ENCODE data around the gene PFDN1. TPM values are rescaled to one million over a fixed set of nuclear protein-coding genes. Genes with fewer than 3 reads are reported as not detected.

PFDN1 gene
- polyA plus RNA-seq, 1 donor (not counting 4 experiments of a cell fraction or from before 2014, with no cell fraction given): 79.0 TPM

DNA sequence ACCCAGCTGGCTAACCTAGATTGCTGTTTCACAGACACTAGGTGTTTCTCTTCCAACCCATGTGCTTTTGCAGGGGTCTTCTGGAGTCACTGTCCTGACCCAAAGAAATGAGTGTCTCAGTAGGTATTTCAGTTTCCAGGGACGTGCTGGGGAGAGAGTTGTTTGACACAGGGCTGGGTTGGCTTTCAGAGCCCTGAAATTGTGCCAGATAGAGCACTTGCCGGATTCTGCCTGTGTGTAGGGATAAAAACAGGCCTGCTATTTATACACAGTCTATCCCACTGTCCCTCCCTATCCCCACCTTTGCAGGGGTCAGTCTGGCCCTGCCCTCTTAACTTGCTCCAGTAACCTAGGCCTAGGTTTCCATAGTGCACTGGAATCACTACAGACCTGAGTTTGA is 44.5 kb upstream of the PFDN1 start:
- FAIRE-seq (no peak), DNase-seq (ENCODE audit: low read depth, low spot score) (no peak)
- peaks cover 36% of the 10 kb centered on the region for H3K79me2 ChIP-seq (ENCODE audit: control insufficient read depth, insufficient read depth, low read length)
- peaks cover 10 to 17% of the 10 kb centered on the region in 2 experiments for H3K36me3 ChIP-seq (ENCODE audit: control insufficient read depth in 2 of 2, extremely low read depth in 1 of 2, insufficient read depth in 2 of 2, low read length in 2 of 2)
- dilution Hi-C loops (cut with MboI; ENCODE audit: extremely low pct_ligation_motif_present, low sequenced_read_pairs): no loop called here
- peaks cover 60% of the 10 kb centered on the region for H3K4me1 ChIP-seq (ENCODE audit: control insufficient read depth, extremely low read depth, insufficient read depth, low read length)
- no peaks in the 10 kb centered on the region for H3K27me3 ChIP-seq (ENCODE audit: control insufficient read depth, extremely low read depth, insufficient read depth, low read length)
- H3K27ac ChIP-seq (ENCODE audit: control insufficient read depth, insufficient read depth, low read length): peak overlapping the region; percentile 92
- H3K4me3 ChIP-seq (ENCODE audit: control insufficient read depth in 2 of 3, extremely low read depth in 1 of 3, insufficient read depth in 2 of 3, low read depth in 1 of 3, low read length in 3 of 3): peak overlapping the region in 2 of 3 experiments; percentile 66 to 74
- no peak for TF ChIP-seq EZH2 (IDR thresholded peaks at IDR 0.05; ENCODE audit: low read length)
- no peak for TF ChIP-seq CTCF (optimal IDR thresholded peaks at IDR 0.05 in 1 of 3, IDR thresholded peaks at IDR 0.05 in 1 of 3, conservative IDR thresholded peaks at IDR 0.05 in 1 of 3; ENCODE audit: extremely low read depth in 1 of 3, insufficient read depth in 2 of 3, low read length in 3 of 3)
- H2AFZ ChIP-seq (ENCODE audit: control insufficient read depth, low read length): no peak overlapping the region
- peaks cover 5% of the 10 kb centered on the region for H3K9me1 ChIP-seq (ENCODE audit: control insufficient read depth, extremely low read depth, insufficient read depth, low read length)
- peaks cover 11% of the 10 kb centered on the region for H4K20me1 ChIP-seq (ENCODE audit: control insufficient read depth, extremely low read depth, insufficient read depth, low read length)
- H3K4me2 ChIP-seq (ENCODE audit: control insufficient read depth, extremely low read depth, insufficient read depth, low read depth, low read length): peak overlapping the region; percentile 83
- no peaks in the 10 kb centered on the region for H3K9me3 ChIP-seq (ENCODE audit: control insufficient read depth, low read depth, low read length)
- H3K9ac ChIP-seq (ENCODE audit: control insufficient read depth, extremely low read depth, insufficient read depth, low read length): peak overlapping the region; percentile 90

DNA sequence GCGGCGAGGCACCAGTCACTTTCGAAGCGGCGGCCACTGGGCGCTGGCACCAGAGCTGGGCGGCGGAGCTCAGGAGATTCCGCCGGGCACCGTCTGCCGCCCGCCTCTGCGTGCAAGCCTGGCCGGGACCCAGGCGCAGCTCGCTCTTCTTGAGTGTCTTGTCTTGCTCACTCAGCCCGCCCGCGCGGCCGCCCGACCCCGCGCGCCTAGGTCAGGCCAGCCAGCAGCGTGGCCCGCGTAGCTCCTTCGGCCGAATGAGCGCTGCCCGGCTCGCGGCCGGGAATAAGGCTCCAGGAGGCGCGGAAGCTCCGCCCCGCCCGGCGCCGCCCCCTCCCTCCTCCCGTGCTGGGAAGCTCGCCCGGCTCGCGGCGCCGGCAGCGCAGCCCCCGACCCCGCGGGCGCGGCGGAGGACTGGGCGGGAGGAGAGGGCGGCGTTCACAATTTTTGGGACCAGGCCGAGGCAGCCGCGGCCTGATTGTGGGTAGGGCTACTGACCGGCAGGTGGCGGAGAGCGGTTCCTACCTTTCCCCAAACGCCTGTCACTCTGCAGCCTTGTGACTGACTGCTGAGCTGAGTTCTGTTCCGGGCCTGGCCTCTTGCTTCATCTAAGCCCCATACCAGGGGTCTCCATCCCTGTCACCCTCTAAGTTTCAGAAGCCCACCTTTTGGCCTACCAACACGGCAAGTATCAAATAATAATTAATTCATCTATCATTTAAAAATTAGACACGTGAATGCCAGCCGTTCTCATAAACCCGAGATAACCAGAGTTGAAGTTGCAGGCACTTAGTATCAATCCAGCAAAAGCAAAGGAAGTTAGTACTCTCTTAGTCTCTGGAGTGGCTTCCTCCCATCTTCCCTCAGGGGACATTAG is 43.7 kb upstream of the PFDN1 start, which contains the start of gene HBEGF:
HBEGF (minus strand) TSS at position 256 of the 874 bp plus-strand sequence. CDS start 275 bp downstream, outside the sequence.
- H3K4me2 ChIP-seq (ENCODE audit: control insufficient read depth, extremely low read depth, insufficient read depth, low read depth, low read length): peak within 1 kb of the TSS; percentile 98
- no peak for TF ChIP-seq EZH2 (IDR thresholded peaks at IDR 0.05; ENCODE audit: low read length)
- TF ChIP-seq CTCF (optimal IDR thresholded peaks at IDR 0.05 in 1 of 3, IDR thresholded peaks at IDR 0.05 in 1 of 3, conservative IDR thresholded peaks at IDR 0.05 in 1 of 3; ENCODE audit: extremely low read depth in 1 of 3, insufficient read depth in 2 of 3, low read length in 3 of 3): peak; percentile 41 to 71 (median 65)
- no peaks in the 10 kb centered on the region for H3K9me3 ChIP-seq (ENCODE audit: control insufficient read depth, low read depth, low read length)
- H3K79me2 ChIP-seq (ENCODE audit: control insufficient read depth, insufficient read depth, low read length): peaks cover 44% of the 10 kb centered on the region
- peak within 1 kb of the TSS; percentile 73 to 81 (median 74) for H3K4me3 ChIP-seq (ENCODE audit: control insufficient read depth in 2 of 3, extremely low read depth in 1 of 3, insufficient read depth in 2 of 3, low read depth in 1 of 3, low read length in 3 of 3)
- dilution Hi-C loops (cut with MboI; ENCODE audit: extremely low pct_ligation_motif_present, low sequenced_read_pairs): no loop called here
- peaks cover 11% of the 10 kb centered on the region for H4K20me1 ChIP-seq (ENCODE audit: control insufficient read depth, extremely low read depth, insufficient read depth, low read length)
- H3K36me3 ChIP-seq (ENCODE audit: control insufficient read depth in 2 of 2, extremely low read depth in 1 of 2, insufficient read depth in 2 of 2, low read length in 2 of 2): peaks cover 13 to 25% of the 10 kb centered on the region in 2 experiments
- H3K9ac ChIP-seq (ENCODE audit: control insufficient read depth, extremely low read depth, insufficient read depth, low read length): peak within 1 kb of the TSS; percentile 90
- DNase-seq (ENCODE audit: low read depth, low spot score) (no peak), FAIRE-seq (no peak)
- peak within 1 kb of the TSS; percentile 92 for H3K27ac ChIP-seq (ENCODE audit: control insufficient read depth, insufficient read depth, low read length)
- peak within 1 kb of the TSS; percentile 47 for H2AFZ ChIP-seq (ENCODE audit: control insufficient read depth, low read length)
- peaks cover 12% of the 10 kb centered on the region for H3K9me1 ChIP-seq (ENCODE audit: control insufficient read depth, extremely low read depth, insufficient read depth, low read length)
- peaks cover 67% of the 10 kb centered on the region for H3K4me1 ChIP-seq (ENCODE audit: control insufficient read depth, extremely low read depth, insufficient read depth, low read length)
- no peaks in the 10 kb centered on the region for H3K27me3 ChIP-seq (ENCODE audit: control insufficient read depth, extremely low read depth, insufficient read depth, low read length)

Data from keratinocyte (primary cell).